Hepatocyte (in vitro differentiated cells): ENCODE measurements around the gene DIAPH3.

ENCODE experiments used
- CTCF ChIP-seq: fragments of 200-600 bp; sonication (generic); IDR thresholded peaks from 2 replicates; pipeline ENCODE4 v1.5.1; 2016; ENCODE audit warnings: antibody characterized with exemption, mild to moderate bottlenecking; ENCODE audit not compliant: poor library complexity
- EZH2 ChIP-seq: fragments of 200-600 bp; sonication (generic); IDR thresholded peaks from 2 replicates; pipeline ENCODE4 v1.6.1; 2016; ENCODE audit warnings: antibody characterized with exemption, mild to moderate bottlenecking, borderline replicate concordance
- EZH2phosphoT487 ChIP-seq: fragments of 200-600 bp; sonication (generic); IDR thresholded peaks from one replicate; pipeline ENCODE4 v1.6.1; 2018; ENCODE audit warnings: antibody characterized with exemption, mild to moderate bottlenecking, low read depth, moderate library complexity; ENCODE audit not compliant: unreplicated experiment, severe bottlenecking

DNA sequence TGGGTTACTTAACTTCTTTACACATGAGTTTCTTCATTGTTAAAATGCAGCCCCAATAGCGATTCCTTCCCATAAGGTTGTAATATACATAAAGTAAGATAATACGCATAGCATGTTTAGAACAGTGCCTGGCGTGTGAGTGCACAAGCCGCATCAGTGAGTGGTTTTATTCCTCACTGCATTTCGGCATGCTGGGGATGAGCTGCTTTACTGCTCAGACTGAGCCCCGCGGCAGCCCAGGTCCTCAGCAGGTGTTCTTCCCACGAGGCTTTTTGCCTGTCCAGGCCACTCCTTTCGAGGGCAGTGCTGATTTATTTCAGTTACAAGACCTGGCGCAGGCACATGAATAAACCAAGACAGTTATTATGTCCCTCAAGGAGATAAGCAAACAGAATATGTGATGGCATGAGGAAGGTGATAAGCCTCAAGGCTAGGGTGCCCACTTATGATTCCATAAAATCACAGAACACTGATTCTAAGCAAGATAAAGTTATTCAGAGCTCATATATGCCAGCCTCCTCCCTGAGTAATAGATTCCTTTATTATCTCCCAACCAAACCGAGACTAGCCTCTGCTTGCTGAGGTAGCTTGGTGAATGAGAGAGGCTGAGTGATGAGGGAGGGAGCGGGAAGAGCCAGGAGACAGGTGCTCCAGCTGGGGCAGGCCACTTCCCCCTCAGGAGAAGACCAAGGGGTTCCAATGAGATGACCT is 505.5 kb downstream of the DIAPH3 start:
- TF ChIP-seq CTCF (no peak), EZH2phosphoT487 (no peak), EZH2 (no peak)
